ENCODE data around the gene OGDH.

GRCh38 chr7:44752822-44753221 lies 146.4 kb downstream of the OGDH start:
- no peak for TF ChIP-seq EZH2 (IDR thresholded peaks at IDR 0.05)
- TF ChIP-seq POLR2AphosphoS5 (IDR thresholded peaks at IDR 0.05; ENCODE audit: borderline replicate concordance, low read depth, low read length), result no peak
- TF ChIP-seq FOXP2 (optimal IDR thresholded peaks at IDR 0.05; ENCODE audit: control extremely low read depth, extremely low read length, insufficient read depth), result no peak
